Body of pancreas (tissue), 4 donors: Measurements from ENCODE around the gene F2RL2.

Source experiments
- CTCF ChIP-seq, 7 experiments: fragments of 450-650 bp in 4 of 7; fragments of 200-600 bp in 3 of 7; sonication (generic) in 3 of 7; IDR thresholded peaks; one replicate each; pipeline ENCODE4 v1.5.1; 2016 to 2019; ENCODE audit warnings: antibody characterized with exemption in 7 of 7
- POLR2A ChIP-seq, 3 donors: fragments of 450-650 bp; IDR thresholded peaks; one replicate each; pipeline ENCODE4 v1.6.1; 2016; ENCODE audit warnings: antibody characterized with exemption in 3 of 3, mild to moderate bottlenecking in 2 of 3

GRCh38 chr5:76657683-76658311 lies 34.6 kb upstream of the F2RL2 start:
- no peak for TF ChIP-seq POLR2A (IDR thresholded peaks at IDR 0.05)
- no peak for TF ChIP-seq CTCF (IDR thresholded peaks at IDR 0.05)
